Stimulated activated naive CD8-positive, alpha-beta T cell treated with anti-CD3 and anti-CD28 coated beads, Interleukin-15, amount 100 ng/mL, for 72 hours (primary cell): ENCODE data around the gene KNOP1.

Experiments used
- ATAC-seq: fragments of 150-1000 bp; cut with Tn5 transposase; 2 replicates; pipeline ENCODE4 v1.10.0; 2021; ENCODE audit warnings: mild to moderate bottlenecking, moderate library complexity
- DNase-seq, 2 donors: peaks; one replicate each; pipeline ENCODE4 v3.0.0; 2021 to 2022
- H3K27ac Mint-ChIP-seq, 2 donors: one replicate each; pipeline ENCODE4 v1.8.0; 2022; ENCODE audit warnings: mild to moderate bottlenecking in 2 of 2, mixed read lengths in 2 of 2, moderate library complexity in 2 of 2
- H3K27me3 Mint-ChIP-seq: one replicate; pipeline ENCODE4 v1.8.0; 2022; ENCODE audit warnings: mixed read lengths
- H3K4me1 Mint-ChIP-seq: one replicate; pipeline ENCODE4 v1.8.0; 2022; ENCODE audit warnings: mild to moderate bottlenecking, mixed read lengths
- H3K4me3 Mint-ChIP-seq, 2 donors: one replicate each; pipeline ENCODE4 v1.8.0; 2022; ENCODE audit warnings: mild to moderate bottlenecking in 2 of 2, mixed read lengths in 2 of 2, moderate library complexity in 1 of 2
- H3K9me3 Mint-ChIP-seq, 2 donors: one replicate each; pipeline ENCODE4 v1.8.0; 2022; ENCODE audit warnings: mixed read lengths in 2 of 2

KNOP1 gene

GRCh38 chr16:19703172-19703889 lies 14.7 kb downstream of the KNOP1 start:
- Mint-ChIP-seq H3K4me3 (no peak overlapping the region), H3K9me3 (no peaks in the 10 kb centered on the region), H3K27me3 (no peaks in the 10 kb centered on the region), H3K27ac (peak overlapping the region in 1 of 2 donors; percentile 42), H3K4me1 (peaks cover 14% of the 10 kb centered on the region)
- no peak for DNase-seq
- no peak for ATAC-seq

- ATAC-seq (no peak), DNase-seq (no peak)
- Mint-ChIP-seq H3K27me3 (no peaks in the 10 kb centered on the region), H3K4me3 (no peak overlapping the region), H3K9me3 (no peaks in the 10 kb centered on the region), H3K4me1 (peaks cover 30% of the 10 kb centered on the region), H3K27ac (no peak overlapping the region)
Measured at GRCh38 chr16:19701091-19701490, 16.9 kb downstream of the KNOP1 start.

DNA sequence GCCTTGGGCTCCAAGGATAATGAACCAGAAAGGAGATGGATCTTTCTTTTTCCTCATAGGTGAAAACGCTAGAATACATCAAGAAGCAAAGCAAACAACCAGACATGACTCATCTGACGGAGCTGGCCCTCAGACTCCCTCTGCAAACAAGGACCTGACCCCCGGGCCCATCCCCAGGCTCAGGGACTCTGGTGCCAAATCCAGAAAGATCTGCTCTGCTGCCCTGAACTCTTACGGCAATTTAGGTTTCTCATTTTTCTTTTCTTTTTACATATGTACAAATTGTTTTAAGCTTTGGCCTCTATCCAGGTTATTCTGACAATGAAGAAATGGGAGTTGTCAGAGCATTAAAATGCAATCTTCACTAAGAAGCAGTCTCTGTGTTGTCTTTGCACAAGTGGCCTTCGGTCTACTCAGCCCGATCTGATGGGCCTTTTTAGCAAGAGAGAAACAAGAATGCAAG lies 17.7 kb downstream of the KNOP1 start:
- no peak for DNase-seq
- Mint-ChIP-seq H3K27me3 (no peaks in the 10 kb centered on the region), H3K27ac (peak overlapping the region in 1 of 2 donors; percentile 40), H3K4me3 (no peak overlapping the region), H3K4me1 (peaks cover 36% of the 10 kb centered on the region), H3K9me3 (no peaks in the 10 kb centered on the region)
- no peak for ATAC-seq

DNA sequence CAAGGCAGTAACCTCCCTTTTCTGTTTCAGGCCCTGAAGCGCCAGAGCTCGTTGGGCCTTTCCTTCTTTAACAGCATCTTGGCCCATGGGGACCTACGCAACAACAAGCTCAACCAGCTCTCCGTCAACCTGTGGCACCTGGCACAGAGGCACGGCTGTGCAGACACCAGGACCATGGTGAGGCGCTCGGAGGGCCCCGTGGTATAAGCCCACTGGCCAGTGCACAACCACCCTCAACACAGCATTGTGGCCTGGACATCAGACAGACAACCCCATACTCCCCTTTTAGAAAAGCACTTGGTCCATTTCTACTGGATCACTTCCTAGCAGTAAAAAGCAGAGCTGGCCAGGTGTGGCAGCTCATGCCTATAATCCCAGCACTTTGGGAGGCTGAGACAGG lies 18.6 kb downstream of the KNOP1 start:
- H3K9me3 Mint-ChIP-seq = no peaks in the 10 kb centered on the region
- H3K27ac Mint-ChIP-seq = peak overlapping the region in 1 of 2 donors; percentile 84
- peaks cover 39% of the 10 kb centered on the region for H3K4me1 Mint-ChIP-seq
- no peak for DNase-seq
- ATAC-seq = no peak
- no peaks in the 10 kb centered on the region for H3K27me3 Mint-ChIP-seq
- no peak overlapping the region for H3K4me3 Mint-ChIP-seq

GRCh38 chr16:19698480-19699465 lies 19.3 kb downstream of the KNOP1 start:
- peak overlapping the region in 1 of 2 donors; percentile 90 for H3K27ac Mint-ChIP-seq

DNA sequence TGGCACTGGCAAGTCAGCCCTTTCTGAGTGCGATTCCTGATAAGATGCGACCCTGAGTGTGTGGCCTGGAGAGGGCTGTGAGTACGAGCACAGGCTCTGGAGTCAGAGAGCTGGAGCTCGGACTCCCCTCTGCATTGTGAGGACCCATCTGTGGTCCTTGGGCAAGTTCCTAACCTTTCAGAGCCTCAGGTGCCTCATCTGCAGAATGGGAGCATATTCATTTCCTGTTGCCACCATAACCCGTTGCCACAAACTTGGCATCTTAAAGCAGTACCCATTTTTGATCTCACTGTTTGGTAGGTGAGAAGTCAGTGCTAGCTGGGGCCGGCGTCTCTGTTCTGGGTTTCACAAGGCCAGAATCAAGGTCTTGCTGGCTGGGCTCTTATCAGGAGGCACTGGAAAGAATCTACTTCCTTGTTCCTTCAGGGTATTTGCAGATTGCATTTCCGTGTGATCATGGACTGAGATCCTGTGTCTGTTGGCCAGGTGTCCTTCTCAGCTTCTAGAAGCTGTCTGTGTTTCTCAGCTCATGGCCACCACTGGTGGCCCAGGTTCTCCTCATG lies 20.2 kb downstream of the KNOP1 start:
- Mint-ChIP-seq H3K27me3 (no peaks in the 10 kb centered on the region), H3K4me1 (peaks cover 39% of the 10 kb centered on the region), H3K27ac (no peak overlapping the region), H3K9me3 (no peaks in the 10 kb centered on the region), H3K4me3 (no peak overlapping the region)
- no peak for DNase-seq
- no peak for ATAC-seq

More at GRCh38 chr16:19698480-19699465, 19.3 kb downstream of the KNOP1 start:
- no peaks in the 10 kb centered on the region for H3K9me3 Mint-ChIP-seq
- ATAC-seq (peak; percentile 44), DNase-seq (no peak)
- H3K27me3 Mint-ChIP-seq = no peaks in the 10 kb centered on the region
- H3K4me1 Mint-ChIP-seq = peaks cover 39% of the 10 kb centered on the region
- no peak overlapping the region for H3K4me3 Mint-ChIP-seq

DNA sequence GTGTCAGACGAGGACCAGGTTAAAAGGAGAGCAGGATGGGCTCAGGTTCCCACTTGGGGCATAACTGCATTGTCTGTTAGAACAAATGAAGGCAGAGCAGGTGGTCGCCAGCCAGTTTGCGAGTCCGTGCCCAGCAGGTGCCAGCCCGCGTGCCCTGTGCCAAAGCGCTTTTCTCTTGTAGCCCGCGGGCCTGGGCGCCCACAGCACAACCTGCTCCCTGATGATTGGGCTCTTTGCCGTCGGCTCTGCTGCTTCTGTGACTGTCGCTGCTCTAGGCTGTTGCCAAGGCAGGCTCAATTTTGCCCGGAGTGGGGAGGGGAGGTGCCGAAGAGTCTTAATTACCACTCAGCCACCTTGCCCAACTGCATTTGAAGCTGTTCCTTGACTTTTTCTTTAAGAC lies 21.1 kb downstream of the KNOP1 start:
- H3K4me1 Mint-ChIP-seq = peaks cover 39% of the 10 kb centered on the region
- peak overlapping the region in 1 of 2 donors; percentile 20 for H3K4me3 Mint-ChIP-seq
- no peaks in the 10 kb centered on the region for H3K27me3 Mint-ChIP-seq
- ATAC-seq (peak; percentile 21), DNase-seq (no peak)
- H3K27ac Mint-ChIP-seq = peak overlapping the region; percentile 49 to 89
- no peaks in the 10 kb centered on the region for H3K9me3 Mint-ChIP-seq

- Mint-ChIP-seq H3K27me3 (no peaks in the 10 kb centered on the region), H3K27ac (peak overlapping the region; percentile 49 to 67), H3K9me3 (no peaks in the 10 kb centered on the region), H3K4me3 (peak overlapping the region in 1 of 2 donors; percentile 20), H3K4me1 (peaks cover 43% of the 10 kb centered on the region)
- peak; percentile 61 for ATAC-seq
- DNase-seq = peak; percentile 5 to 51
Measured at GRCh38 chr16:19696328-19696727, 21.7 kb downstream of the KNOP1 start.

GRCh38 chr16:19694989-19695388 lies 23.0 kb downstream of the KNOP1 start:
- Mint-ChIP-seq H3K27me3 (no peaks in the 10 kb centered on the region), H3K4me1 (peaks cover 51% of the 10 kb centered on the region), H3K9me3 (no peaks in the 10 kb centered on the region), H3K27ac (peak overlapping the region in 1 of 2 donors; percentile 67), H3K4me3 (no peak overlapping the region)
- DNase-seq (no peak), ATAC-seq (no peak)

DNA sequence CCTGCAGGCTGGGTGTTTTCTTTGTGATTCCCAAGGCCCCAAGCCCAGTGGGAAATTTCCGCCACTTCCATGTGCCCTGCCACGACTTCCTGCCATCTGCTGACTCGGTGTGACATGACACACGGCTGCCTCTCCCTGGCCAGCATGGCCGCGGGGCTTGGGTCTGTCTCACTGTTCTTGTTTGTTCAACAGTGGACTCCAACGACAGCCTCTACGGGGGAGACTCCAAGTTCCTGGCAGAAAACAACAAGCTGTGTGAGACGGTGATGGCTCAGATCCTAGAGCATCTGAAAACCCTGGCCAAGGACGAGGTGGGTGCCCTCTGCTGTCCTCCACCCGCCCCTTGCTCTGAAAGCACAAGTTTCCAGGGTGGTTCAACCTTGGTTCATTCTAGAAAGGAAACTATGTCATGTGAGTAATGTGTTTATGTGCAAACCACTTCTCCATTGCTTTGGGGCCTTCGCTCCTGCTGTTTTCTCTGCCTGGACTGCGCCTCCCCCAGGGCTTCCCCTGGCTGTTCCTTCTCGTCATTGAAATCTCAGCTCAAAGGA lies 26.8 kb downstream of the KNOP1 start:
- Mint-ChIP-seq H3K4me1 (peaks cover 37% of the 10 kb centered on the region), H3K27me3 (no peaks in the 10 kb centered on the region), H3K4me3 (no peak overlapping the region), H3K27ac (no peak overlapping the region), H3K9me3 (no peaks in the 10 kb centered on the region)
- no peak for DNase-seq
- ATAC-seq = no peak

GRCh38 chr16:19690196-19690595 lies 27.8 kb downstream of the KNOP1 start:
- Mint-ChIP-seq H3K27me3 (no peaks in the 10 kb centered on the region), H3K9me3 (no peaks in the 10 kb centered on the region), H3K4me1 (peaks cover 28% of the 10 kb centered on the region), H3K27ac (no peak overlapping the region), H3K4me3 (no peak overlapping the region)
- DNase-seq = no peak
- no peak for ATAC-seq

- no peaks in the 10 kb centered on the region for H3K27me3 Mint-ChIP-seq
- ATAC-seq = peak; percentile 74
Measured at GRCh38 chr16:19689342-19689741, 28.7 kb downstream of the KNOP1 start.

DNA sequence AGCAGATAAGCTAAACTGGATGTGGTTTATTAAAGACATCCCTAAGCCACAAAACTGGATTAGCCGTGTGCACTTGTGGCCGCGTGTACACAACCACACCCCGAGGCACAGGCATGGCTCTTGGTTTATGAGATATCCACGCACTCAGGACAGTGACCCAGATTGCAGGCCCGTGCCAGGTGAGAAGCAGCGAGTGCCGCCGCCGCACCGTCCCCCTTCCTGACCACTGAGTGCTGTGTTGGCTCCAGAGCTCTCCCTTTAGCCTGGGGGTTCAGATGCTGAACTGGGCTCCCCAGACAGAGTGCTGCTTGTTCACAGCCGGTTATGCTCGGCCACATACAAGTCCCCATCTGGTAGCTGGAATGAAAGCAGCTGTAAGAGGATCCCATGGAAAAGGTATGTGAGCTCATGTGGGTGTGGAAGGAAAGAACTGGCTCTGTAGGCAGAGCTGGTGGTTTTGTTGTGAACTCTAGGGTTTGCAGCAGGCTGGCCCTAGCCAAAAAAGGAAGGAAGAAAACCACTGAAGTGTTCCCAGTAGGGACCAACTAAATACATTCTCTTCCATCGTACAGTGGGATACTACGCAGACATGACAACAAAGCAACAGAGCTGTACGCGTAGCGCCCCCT lies 29.5 kb downstream of the KNOP1 start:
- no peak for DNase-seq
- no peaks in the 10 kb centered on the region for H3K9me3 Mint-ChIP-seq
- H3K27ac Mint-ChIP-seq = no peak overlapping the region
- H3K4me3 Mint-ChIP-seq = no peak overlapping the region
- no peaks in the 10 kb centered on the region for H3K27me3 Mint-ChIP-seq
- ATAC-seq = no peak
- peaks cover 26% of the 10 kb centered on the region for H3K4me1 Mint-ChIP-seq

More at GRCh38 chr16:19689342-19689741, 28.7 kb downstream of the KNOP1 start:
- peak overlapping the region in 1 of 2 donors; percentile 6 for H3K27ac Mint-ChIP-seq
- H3K9me3 Mint-ChIP-seq = no peaks in the 10 kb centered on the region
- no peak overlapping the region for H3K4me3 Mint-ChIP-seq
- DNase-seq = no peak
- H3K4me1 Mint-ChIP-seq = peaks cover 26% of the 10 kb centered on the region

DNA sequence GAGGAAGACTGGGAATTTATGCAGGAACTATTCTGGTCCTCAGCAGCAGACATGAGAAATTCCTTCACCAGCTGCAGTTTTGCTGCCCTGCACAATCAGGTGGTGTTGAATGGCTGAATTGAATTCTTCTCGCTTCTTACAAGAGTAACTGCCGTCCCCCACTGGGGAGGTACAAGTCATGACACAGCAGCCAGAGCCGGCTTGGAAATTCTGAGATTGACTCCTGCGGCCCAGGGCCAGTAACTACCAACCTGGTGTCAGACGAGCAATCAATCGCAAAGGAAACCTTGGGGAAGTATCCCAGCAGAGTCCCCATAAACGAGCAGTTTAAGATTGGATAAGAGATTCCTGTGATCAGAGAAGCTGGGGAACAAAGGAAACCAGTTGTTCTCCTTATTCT lies 30.7 kb downstream of the KNOP1 start:
- ATAC-seq = no peak
- H3K4me1 Mint-ChIP-seq = peaks cover 26% of the 10 kb centered on the region
- H3K4me3 Mint-ChIP-seq = no peak overlapping the region

GRCh38 chr16:19685176-19685575 lies 32.9 kb downstream of the KNOP1 start:
- Mint-ChIP-seq H3K4me3 (no peak overlapping the region), H3K27me3 (no peaks in the 10 kb centered on the region), H3K9me3 (no peaks in the 10 kb centered on the region), H3K27ac (no peak overlapping the region), H3K4me1 (peaks cover 16% of the 10 kb centered on the region)
- ATAC-seq (no peak), DNase-seq (no peak)

More for the DNA sequence above, 30.7 kb downstream of the KNOP1 start:
- no peaks in the 10 kb centered on the region for H3K27me3 Mint-ChIP-seq
- no peak for DNase-seq
- H3K9me3 Mint-ChIP-seq = no peaks in the 10 kb centered on the region
- H3K27ac Mint-ChIP-seq = no peak overlapping the region
